ENCODE data around the gene NRTN. TPM values are rescaled to one million over a fixed set of nuclear protein-coding genes. Genes with fewer than 3 reads are reported as not detected.

The NRTN gene
- total RNA-seq, 5 donors from 2014 or later (not counting 1 experiment from before 2014, with no cell fraction given), result 0.59 to 2.0 (median 1.6) TPM; not detected in 2

DNA sequence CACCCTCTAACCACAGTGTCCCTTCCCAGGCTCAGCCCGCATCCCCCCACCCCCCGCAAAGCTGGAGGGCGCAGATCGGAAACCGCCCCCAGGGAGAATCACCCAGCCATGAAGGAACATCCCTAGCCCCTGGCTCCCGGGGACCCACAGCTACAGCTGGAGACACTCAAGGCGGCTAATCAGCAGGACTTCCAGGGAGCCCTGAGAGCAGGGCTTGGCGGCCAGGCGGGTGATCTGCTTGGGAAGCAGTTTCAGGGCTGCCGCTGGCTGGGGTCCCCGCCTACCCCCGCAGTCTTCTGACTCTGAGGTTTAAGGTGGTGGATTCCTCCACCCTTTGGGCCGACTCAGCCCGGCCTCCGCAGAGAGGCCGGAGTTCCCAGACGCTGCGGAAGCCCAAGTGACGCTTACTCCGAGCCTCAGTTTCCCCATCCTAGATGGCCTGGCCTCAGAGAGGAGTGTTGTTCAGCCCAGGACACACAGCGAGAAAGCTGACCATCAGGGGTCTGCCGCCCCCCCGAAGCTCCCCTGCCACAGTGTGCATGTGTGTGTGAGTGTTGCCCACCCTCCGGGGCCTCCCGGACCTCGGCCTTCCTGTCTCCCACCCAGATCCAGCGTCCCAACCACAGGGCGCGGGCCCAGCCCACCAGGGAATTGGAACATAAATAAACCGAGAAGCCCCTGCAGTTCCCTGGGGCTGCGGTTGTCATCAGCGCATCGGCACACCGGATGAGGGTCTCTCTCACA is 24.9 kb downstream of the NRTN start:
- H3K27ac Mint-ChIP-seq, result peak overlapping the region in 1 of 2 donors; percentile 34
- H3K4me1 Mint-ChIP-seq, result peaks cover 14 to 17% (median 17%) of the 10 kb centered on the region in 3 donors
- ATAC-seq (replicated peaks in 1 of 4), result no peak
- no peaks in the 10 kb centered on the region for H3K36me3 Mint-ChIP-seq
- CTCF ChIA-PET, result interaction anchor here in 1 of 2 donors (0.6 kb wide), 1 partner anchor 140 kb away, joined by 3 read pairs; no protein-coding TSS in a partner anchor
- H3K27me3 Mint-ChIP-seq, result peaks cover 0 to 14% of the 10 kb centered on the region in 2 donors
- no peak for DNase-seq
- 68% methylated on average over 23 of the region's 34 CpGs for WGBS (ENCODE audit: insufficient coverage)
- H3K4me3 Mint-ChIP-seq, result peak overlapping the region; percentile 21 to 62 (median 51)
- Histone ChIP-seq H3K36me3 (ENCODE audit: control insufficient read depth in 2 of 2, extremely low read depth in 1 of 2, insufficient read depth in 1 of 2, low read length in 1 of 2) (no peaks in the 10 kb centered on the region), H3K27me3 (replicated peaks in 1 of 2; ENCODE audit: control insufficient read depth in 2 of 2, extremely low read depth in 1 of 2, insufficient read depth in 2 of 2, low read length in 1 of 2) (peaks cover 0 to 31% of the 10 kb centered on the region in 2 experiments), H3K4me3 (ENCODE audit: control insufficient read depth in 1 of 2, extremely low read depth in 1 of 2, low read length in 1 of 2) (no peak overlapping the region), H3K4me1 (ENCODE audit: control insufficient read depth in 1 of 2, extremely low read depth in 1 of 2, insufficient read depth in 2 of 2, low read length in 2 of 2) (peaks cover 6 to 29% of the 10 kb centered on the region in 2 experiments), H3K27ac (ENCODE audit: low read length) (no peak overlapping the region), H3K9me3 (no peaks in the 10 kb centered on the region)
- no peaks in the 10 kb centered on the region for H3K9me3 Mint-ChIP-seq
- POLR2A ChIA-PET, result interaction anchor here (0.5 to 0.9 kb wide), 3 partner anchors 17 to 75 kb away, joined by 3 to 5 read pairs (median 3); partner anchors contain the start of gene VMAC (in 1 of the 2)

- POLR2A ChIA-PET, result no interaction called here
- H3K36me3 ChIP-seq (ENCODE audit: control insufficient read depth in 2 of 2, extremely low read depth in 1 of 2, insufficient read depth in 1 of 2, low read length in 1 of 2), result no peaks in the 10 kb centered on the region
- H3K27ac ChIP-seq (ENCODE audit: low read length), result no peak overlapping the region
- CTCF ChIA-PET, result no interaction called here
- H3K27ac Mint-ChIP-seq, result no peak overlapping the region
- peaks cover 14 to 17% (median 16%) of the 10 kb centered on the region in 3 donors for H3K4me1 Mint-ChIP-seq
- no peak for DNase-seq
- H3K4me1 ChIP-seq (ENCODE audit: control insufficient read depth in 1 of 2, extremely low read depth in 1 of 2, insufficient read depth in 2 of 2, low read length in 2 of 2), result peaks cover 6 to 29% of the 10 kb centered on the region in 2 experiments
- H3K27me3 Mint-ChIP-seq, result peaks cover 0 to 14% of the 10 kb centered on the region in 2 donors
- no peaks in the 10 kb centered on the region for H3K36me3 Mint-ChIP-seq
- H3K9me3 Mint-ChIP-seq, result no peaks in the 10 kb centered on the region
- H3K27me3 ChIP-seq (replicated peaks in 1 of 2; ENCODE audit: control insufficient read depth in 2 of 2, extremely low read depth in 1 of 2, insufficient read depth in 2 of 2, low read length in 1 of 2), result peaks cover 0 to 31% of the 10 kb centered on the region in 2 experiments
- 70% methylated on average over 4 of the region's 9 CpGs for WGBS (ENCODE audit: insufficient coverage)
- no peaks in the 10 kb centered on the region for H3K9me3 ChIP-seq
- no peak overlapping the region for H3K4me3 ChIP-seq (ENCODE audit: control insufficient read depth in 1 of 2, extremely low read depth in 1 of 2, low read length in 1 of 2)
- ATAC-seq (replicated peaks in 1 of 4), result no peak
- H3K4me3 Mint-ChIP-seq, result no peak overlapping the region
Measured at GRCh38 chr19:5831159-5831558, 26.3 kb downstream of the NRTN start.

GRCh38 chr19:5832061-5832460 is 27.2 kb downstream of the NRTN start:
- Histone ChIP-seq H3K36me3 (ENCODE audit: control insufficient read depth in 2 of 2, extremely low read depth in 1 of 2, insufficient read depth in 1 of 2, low read length in 1 of 2) (no peaks in the 10 kb centered on the region), H3K9me3 (no peaks in the 10 kb centered on the region), H3K27ac (ENCODE audit: low read length) (no peak overlapping the region), H3K4me3 (ENCODE audit: control insufficient read depth in 1 of 2, extremely low read depth in 1 of 2, low read length in 1 of 2) (no peak overlapping the region), H3K4me1 (ENCODE audit: control insufficient read depth in 1 of 2, extremely low read depth in 1 of 2, insufficient read depth in 2 of 2, low read length in 2 of 2) (peaks cover 6 to 21% of the 10 kb centered on the region in 2 experiments), H3K27me3 (replicated peaks in 1 of 2; ENCODE audit: control insufficient read depth in 2 of 2, extremely low read depth in 1 of 2, insufficient read depth in 2 of 2, low read length in 1 of 2) (peaks cover 0 to 31% of the 10 kb centered on the region in 2 experiments)
- Mint-ChIP-seq H3K27ac (no peak overlapping the region), H3K4me1 (peaks cover 9 to 12% (median 10%) of the 10 kb centered on the region in 3 donors), H3K27me3 (peaks cover under 1 to 14% of the 10 kb centered on the region in 2 donors), H3K9me3 (no peaks in the 10 kb centered on the region), H3K4me3 (no peak overlapping the region), H3K36me3 (no peaks in the 10 kb centered on the region)
- DNase-seq (no peak), ATAC-seq (replicated peaks in 1 of 4) (no peak)
- CTCF ChIA-PET, result no interaction called here
- WGBS (ENCODE audit: insufficient coverage), result 97% methylated on average over 22 of the region's 22 CpGs
- POLR2A ChIA-PET, result no interaction called here

- H3K27ac Mint-ChIP-seq, result no peak overlapping the region
- H3K36me3 ChIP-seq (ENCODE audit: control insufficient read depth in 2 of 2, extremely low read depth in 1 of 2, insufficient read depth in 1 of 2, low read length in 1 of 2), result no peaks in the 10 kb centered on the region
- H3K36me3 Mint-ChIP-seq, result no peaks in the 10 kb centered on the region
- ATAC-seq (replicated peaks in 1 of 4), result no peak
- ChIA-PET CTCF (no interaction called here), POLR2A (no interaction called here)
- no peaks in the 10 kb centered on the region for H3K9me3 ChIP-seq
- peaks cover 0 to 31% of the 10 kb centered on the region in 2 experiments for H3K27me3 ChIP-seq (replicated peaks in 1 of 2; ENCODE audit: control insufficient read depth in 2 of 2, extremely low read depth in 1 of 2, insufficient read depth in 2 of 2, low read length in 1 of 2)
- no peak overlapping the region for H3K27ac ChIP-seq (ENCODE audit: low read length)
- H3K4me3 ChIP-seq (ENCODE audit: control insufficient read depth in 1 of 2, extremely low read depth in 1 of 2, low read length in 1 of 2), result no peak overlapping the region
- DNase-seq, result no peak
- no peak overlapping the region for H3K4me3 Mint-ChIP-seq
- WGBS (ENCODE audit: insufficient coverage), result 90% methylated on average over 2 of the region's 6 CpGs
- peaks cover 4 to 14% of the 10 kb centered on the region in 2 donors for H3K27me3 Mint-ChIP-seq
- peaks cover 5 to 8% (median 6%) of the 10 kb centered on the region in 3 donors for H3K4me1 Mint-ChIP-seq
- no peaks in the 10 kb centered on the region for H3K9me3 Mint-ChIP-seq
- peaks cover 6 to 15% of the 10 kb centered on the region in 2 experiments for H3K4me1 ChIP-seq (ENCODE audit: control insufficient read depth in 1 of 2, extremely low read depth in 1 of 2, insufficient read depth in 2 of 2, low read length in 2 of 2)
Measured at GRCh38 chr19:5832527-5833216, 27.8 kb downstream of the NRTN start.

DNA sequence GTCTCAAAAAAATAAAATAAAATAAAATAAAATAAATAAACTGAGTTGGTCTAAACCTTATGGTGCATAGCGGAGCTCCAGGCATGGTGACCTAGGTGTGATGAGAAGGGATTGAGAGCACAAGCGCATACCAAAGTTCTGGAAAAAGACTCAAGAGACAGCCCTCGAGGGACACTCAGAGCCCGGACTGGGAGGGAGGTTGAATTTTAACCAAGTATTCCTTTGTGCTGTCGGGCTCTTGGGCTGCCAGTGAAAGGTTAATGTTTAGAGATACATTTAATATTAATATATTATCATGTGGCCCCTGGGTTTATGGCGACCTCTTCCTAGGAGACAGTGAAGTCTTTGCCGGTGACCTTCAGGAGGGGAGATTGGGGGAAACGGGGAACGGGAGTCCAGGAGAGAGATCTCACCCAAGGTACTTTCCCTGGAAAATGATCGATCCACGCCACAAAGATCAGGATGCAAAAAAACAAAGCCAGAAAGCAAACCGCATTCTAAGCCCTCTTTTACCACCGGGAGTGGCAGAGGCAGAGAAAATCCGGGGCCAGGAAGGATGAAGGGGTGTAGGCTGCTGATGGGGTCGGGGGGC is 33.0 kb downstream of the NRTN start:
- CTCF ChIA-PET, result no interaction called here
- H3K27me3 Mint-ChIP-seq, result peaks cover 12 to 13% of the 10 kb centered on the region in 2 donors
- Histone ChIP-seq H3K27ac (ENCODE audit: low read length) (no peak overlapping the region), H3K4me3 (ENCODE audit: control insufficient read depth in 1 of 2, extremely low read depth in 1 of 2, low read length in 1 of 2) (no peak overlapping the region), H3K27me3 (replicated peaks in 1 of 2; ENCODE audit: control insufficient read depth in 2 of 2, extremely low read depth in 1 of 2, insufficient read depth in 2 of 2, low read length in 1 of 2) (peaks cover 0 to 19% of the 10 kb centered on the region in 2 experiments), H3K9me3 (no peaks in the 10 kb centered on the region), H3K36me3 (ENCODE audit: control insufficient read depth in 2 of 2, extremely low read depth in 1 of 2, insufficient read depth in 1 of 2, low read length in 1 of 2) (no peaks in the 10 kb centered on the region), H3K4me1 (ENCODE audit: control insufficient read depth in 1 of 2, extremely low read depth in 1 of 2, insufficient read depth in 2 of 2, low read length in 2 of 2) (peaks cover 0 to 7% of the 10 kb centered on the region in 2 experiments)
- H3K36me3 Mint-ChIP-seq, result no peaks in the 10 kb centered on the region
- POLR2A ChIA-PET, result no interaction called here
- no peak for DNase-seq
- H3K27ac Mint-ChIP-seq, result no peak overlapping the region
- H3K9me3 Mint-ChIP-seq, result no peaks in the 10 kb centered on the region
- peaks cover 2 to 8% (median 2%) of the 10 kb centered on the region in 3 donors for H3K4me1 Mint-ChIP-seq
- 0% methylated on average over 1 of the region's 15 CpGs for WGBS (ENCODE audit: insufficient coverage)
- no peak overlapping the region for H3K4me3 Mint-ChIP-seq
- ATAC-seq (replicated peaks in 1 of 4), result no peak

DNA sequence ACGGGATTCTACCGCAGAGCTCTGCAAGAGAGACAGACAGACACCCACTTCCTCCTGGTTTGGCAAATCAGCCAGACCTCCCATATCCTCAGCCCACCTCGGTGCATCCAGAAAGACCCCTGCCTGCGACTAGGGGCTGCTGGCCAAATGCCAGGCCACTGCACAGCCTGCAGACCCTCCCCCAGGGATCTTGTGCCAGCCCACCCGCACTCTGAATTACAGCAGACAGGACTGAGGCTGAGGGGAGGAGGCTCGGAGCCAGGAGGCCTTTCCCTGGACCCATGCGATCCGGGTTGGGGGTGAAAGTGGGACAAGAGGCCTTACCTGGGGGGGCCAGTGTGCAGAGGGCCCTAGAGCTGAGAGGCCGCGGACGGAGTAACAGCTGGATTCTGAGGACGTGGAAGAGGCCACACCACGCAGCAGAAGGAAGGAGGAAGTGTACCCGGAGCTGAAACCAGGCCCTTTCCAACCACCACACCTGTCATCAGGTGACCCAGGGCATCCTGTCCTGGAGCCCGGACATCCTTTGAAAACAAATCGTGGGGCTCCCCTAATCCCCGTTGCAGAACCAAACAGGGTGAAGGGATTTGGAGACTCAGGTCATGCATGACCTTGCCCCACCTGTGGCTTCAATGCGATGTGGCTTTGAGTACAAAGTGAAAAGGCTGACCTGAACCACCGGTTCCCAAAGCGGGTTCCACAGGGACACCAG is 33.6 kb downstream of the NRTN start:
- H3K4me3 ChIP-seq (ENCODE audit: control insufficient read depth in 1 of 2, extremely low read depth in 1 of 2, low read length in 1 of 2), result no peak overlapping the region
- Mint-ChIP-seq H3K27me3 (peaks cover 12% of the 10 kb centered on the region in 2 donors), H3K36me3 (no peaks in the 10 kb centered on the region), H3K4me1 (peaks cover 2 to 8% (median 2%) of the 10 kb centered on the region in 3 donors), H3K27ac (peak overlapping the region in 1 of 2 donors; percentile 43), H3K4me3 (no peak overlapping the region), H3K9me3 (no peaks in the 10 kb centered on the region)
- 29% methylated on average over 4 of the region's 20 CpGs for WGBS (ENCODE audit: insufficient coverage)
- peaks cover 0 to 7% of the 10 kb centered on the region in 2 experiments for H3K4me1 ChIP-seq (ENCODE audit: control insufficient read depth in 1 of 2, extremely low read depth in 1 of 2, insufficient read depth in 2 of 2, low read length in 2 of 2)
- H3K9me3 ChIP-seq, result no peaks in the 10 kb centered on the region
- DNase-seq, result no peak
- CTCF ChIA-PET, result no interaction called here
- no peak overlapping the region for H3K27ac ChIP-seq (ENCODE audit: low read length)
- POLR2A ChIA-PET, result no interaction called here
- ATAC-seq (replicated peaks in 1 of 4), result no peak
- peaks cover 0 to 18% of the 10 kb centered on the region in 2 experiments for H3K27me3 ChIP-seq (replicated peaks in 1 of 2; ENCODE audit: control insufficient read depth in 2 of 2, extremely low read depth in 1 of 2, insufficient read depth in 2 of 2, low read length in 1 of 2)
- no peaks in the 10 kb centered on the region for H3K36me3 ChIP-seq (ENCODE audit: control insufficient read depth in 2 of 2, extremely low read depth in 1 of 2, insufficient read depth in 1 of 2, low read length in 1 of 2)
